HG03378 (cell line): ENCODE data around the gene DNAJC11.
"Not testable (repeated sequence)": the region's sequence is repeated elsewhere in the genome, so short reads cannot be mapped to it uniquely, and the experiment has no call there.

Experiments
- ATAC-seq: cut with Tn5 transposase; IDR thresholded peaks from one replicate; pipeline ENCODE4 v1.9.1; 2021; ENCODE audit warnings: mild to moderate bottlenecking, moderate library complexity; ENCODE audit not compliant: unreplicated experiment

The DNAJC11 gene

DNA sequence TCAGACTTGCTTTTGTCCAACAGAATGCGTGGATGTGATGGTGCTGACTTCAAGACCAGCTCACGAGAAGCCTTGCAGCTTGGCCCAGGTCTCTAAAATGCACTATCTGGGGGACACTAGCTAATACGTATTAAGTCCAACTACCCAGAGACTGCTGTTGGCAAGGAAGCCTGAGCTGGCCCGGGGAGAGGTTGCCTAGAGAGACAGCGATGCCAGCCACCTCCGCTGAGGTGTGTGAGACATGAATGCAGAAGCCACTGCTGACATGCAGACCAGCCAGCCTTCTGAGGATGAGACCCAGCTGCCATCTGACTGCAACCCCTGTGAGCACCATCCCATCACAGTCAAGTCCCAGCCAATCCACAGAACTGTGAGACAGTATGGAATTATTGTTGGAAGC is 44.5 kb downstream of the DNAJC11 start:
- no peak for ATAC-seq

DNA sequence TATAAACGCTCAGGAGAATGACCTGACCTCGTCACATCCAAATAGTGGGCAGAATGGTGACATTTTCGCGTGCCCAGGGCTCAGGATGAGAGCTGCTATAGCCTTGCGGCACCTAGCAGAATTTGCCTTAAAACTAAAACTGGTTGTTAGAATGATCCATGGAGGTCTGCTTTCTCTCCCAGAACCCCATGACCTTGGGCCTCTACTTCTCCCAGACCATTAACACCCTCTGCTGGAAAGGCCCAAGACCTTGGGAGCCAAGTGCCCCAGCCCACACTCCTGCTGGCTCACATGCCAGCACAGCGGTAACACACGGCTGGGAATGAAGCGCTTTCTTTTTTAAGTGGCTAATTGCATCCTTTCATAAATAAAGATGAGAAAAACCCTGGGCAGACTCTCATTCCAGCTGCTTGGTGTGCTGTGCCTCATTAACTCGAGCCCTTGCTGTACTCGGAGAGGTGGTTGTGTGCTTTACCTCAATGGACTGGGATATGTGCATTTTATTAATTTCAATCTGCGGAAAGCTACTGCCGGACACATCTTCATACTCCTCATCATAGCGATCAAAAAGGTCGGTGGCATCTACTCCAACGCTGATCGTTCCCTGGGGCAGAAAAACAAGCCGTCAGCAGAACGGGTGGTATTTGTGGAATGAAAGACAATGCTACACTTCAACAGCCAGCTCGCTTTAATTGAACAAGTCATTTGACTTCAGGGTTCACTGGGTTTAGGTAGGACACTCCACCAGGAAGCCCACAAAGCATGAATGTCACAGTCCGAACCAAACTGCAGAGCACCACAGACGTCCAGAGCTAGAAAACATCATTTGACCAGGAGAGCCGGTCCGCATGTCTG is 48.0 kb downstream of the DNAJC11 start:
- no peak for ATAC-seq

DNA sequence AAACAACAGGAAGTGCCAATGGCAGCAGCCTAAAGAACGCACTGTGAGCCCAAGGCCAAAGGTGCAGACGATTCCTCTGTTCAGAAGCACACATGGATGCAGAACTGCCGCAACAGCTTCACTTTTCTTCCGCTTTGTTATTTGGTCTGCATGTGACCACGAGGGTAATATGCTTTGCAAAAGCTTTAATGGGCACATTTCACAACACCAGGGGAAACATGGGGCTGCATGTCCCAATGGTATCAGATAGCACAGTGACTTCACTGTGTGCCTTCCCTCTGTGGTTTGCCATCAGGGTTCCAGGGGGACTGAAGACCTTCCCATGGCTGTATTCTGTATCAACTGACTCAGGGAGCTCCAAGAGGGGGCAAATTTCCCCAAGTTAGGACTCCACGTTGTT is 48.6 kb downstream of the DNAJC11 start:
- ATAC-seq: no peak

DNA sequence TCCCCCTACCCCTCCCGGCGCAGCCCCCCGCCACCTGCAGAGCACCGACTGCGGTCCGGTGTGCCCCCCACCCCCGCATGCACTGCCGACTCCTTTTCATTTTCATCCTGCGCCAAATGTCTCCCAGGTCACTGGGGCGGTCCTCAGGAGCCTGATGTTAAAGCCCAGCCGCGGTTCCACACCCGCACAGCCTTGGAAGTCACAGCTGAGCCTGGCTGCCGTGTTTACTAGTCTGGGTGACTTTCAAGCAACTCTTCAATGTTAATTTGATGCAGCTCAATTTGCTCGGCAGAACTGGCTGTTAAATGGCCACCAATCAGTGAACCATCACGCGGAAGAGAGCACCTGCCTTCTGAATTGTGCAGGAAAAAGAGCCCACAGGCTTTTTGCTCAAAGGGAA is 49.7 kb downstream of the DNAJC11 start:
- no peak for ATAC-seq

DNA sequence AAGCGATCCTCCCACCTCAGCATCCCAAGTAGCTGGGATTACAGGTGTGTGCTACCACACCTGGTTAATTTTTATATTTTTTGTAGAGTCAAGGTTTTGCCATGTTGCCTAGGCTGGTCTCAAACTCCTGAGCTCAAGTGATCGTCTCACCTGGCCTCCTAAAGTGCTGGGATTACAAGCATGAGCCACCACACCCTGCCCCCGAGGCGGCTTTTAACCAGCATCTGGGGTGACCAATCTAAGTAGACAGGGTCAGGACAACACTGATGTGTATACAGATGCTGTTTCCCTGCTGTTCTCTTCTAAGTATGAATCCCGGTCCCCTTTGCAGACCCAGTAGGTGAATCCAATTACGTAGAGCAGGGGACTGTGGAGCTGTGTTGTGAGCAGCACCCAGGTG is 53.1 kb downstream of the DNAJC11 start:
- no peak for ATAC-seq

DNA sequence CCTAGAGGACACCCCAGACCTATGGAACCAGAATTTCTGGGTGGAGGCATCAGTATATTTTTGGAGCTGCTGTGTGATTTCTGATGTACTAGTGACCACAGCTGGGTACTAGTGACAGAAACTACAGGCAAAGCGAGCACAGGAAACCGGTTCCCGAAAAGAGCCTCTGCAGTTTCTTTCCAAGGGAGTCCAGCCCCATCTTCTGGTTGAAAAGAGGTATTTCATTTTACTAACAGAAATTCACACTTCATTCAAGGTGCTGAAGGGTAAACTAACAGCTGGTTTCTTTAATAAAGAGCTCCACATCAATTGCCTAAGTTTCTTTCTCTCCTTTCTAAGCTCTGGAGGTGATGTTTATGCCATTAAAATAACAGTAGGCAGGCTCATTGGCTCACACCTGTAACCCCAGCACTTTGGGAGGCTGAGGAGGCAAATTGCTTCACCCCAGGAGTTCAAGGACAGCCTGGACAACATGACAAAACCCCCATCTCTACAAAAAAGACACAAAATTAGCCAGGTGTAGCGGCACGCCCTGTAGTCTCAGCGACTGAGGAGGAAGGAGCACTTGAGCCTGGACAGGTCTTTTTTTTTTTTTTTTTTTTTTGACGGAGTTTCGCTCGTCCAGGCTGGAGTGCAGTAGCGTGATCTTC is 55.0 kb downstream of the DNAJC11 start:
- no peak for ATAC-seq

DNA sequence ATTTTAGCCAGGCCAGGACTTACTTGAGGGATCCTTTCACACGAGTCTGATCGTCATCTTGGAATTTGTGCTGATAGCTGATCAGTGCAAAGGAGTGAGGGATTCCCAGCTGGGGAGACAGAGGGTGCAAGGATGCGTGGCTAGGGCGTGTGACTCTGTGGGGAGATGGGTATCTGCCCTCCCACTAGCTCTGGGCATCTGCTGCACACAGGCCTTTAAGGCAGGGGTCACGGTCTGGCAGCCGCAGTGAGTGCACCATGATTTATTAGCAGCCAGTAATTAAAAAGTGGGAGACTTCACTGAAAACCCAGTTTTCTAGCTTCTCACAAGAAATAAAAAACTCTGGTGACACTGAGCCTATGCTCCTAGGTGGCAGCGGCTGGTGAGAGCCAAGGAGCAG is 56.6 kb downstream of the DNAJC11 start:
- no peak for ATAC-seq

DNA sequence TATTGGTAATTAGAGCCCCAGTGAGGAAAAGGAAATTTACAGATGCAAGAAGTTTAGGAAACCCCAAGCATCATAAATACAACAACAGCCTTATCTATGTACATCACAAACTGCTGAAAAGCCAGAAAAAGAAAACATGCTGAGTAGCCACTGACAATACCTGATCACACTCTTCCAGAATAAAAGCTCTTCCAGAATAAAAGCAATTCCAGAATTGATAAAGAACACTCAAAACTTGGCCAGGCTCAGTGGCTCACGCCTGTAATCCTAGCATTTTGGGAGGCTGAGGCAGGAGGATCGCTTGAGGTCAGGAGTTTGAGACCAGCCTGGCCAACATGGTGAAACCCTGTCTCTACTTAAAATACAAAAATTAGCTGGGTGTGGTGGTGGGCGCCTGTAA is 60.7 kb downstream of the DNAJC11 start:
- ATAC-seq: not testable (repeated sequence)

DNA sequence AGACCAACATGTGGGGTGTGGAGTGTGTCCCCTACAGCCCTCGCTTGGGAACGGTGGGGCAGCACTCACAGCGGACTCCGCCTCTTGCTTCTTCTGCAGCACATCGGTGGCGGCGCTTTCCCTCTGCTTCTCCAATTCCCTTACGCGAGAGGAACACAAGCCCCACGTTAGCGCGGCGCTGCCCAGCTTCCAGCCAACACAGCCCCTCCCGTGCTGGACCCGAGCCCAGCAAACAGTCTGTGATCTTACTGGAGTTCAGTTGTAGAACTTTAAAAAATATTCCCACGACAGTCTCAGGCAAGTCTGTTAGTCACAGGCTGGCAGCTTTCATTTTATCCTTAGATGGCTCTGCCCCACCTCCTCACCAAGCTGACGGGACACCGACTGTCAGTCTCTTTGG is 63.4 kb downstream of the DNAJC11 start:
- ATAC-seq: no peak

DNA sequence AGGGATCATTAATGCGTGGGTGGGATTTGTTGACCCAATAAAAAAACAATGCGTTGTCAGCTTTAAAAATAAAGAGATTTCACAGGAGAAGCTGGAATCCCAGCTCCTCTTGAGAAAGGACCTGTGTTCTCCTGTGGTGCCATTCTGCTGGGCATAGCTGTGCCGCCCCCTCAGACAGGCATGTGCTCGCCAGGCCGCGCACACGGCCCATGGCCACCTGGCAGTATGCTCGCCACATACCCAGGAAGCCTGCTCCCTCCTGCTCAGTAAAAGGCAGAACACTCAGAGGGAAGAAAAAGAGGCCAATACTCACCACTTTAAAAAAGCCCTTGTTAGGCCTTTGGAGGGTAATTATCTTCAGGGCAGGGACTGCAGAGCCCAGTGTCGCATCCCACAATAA is 63.8 kb downstream of the DNAJC11 start:
- ATAC-seq: no peak

DNA sequence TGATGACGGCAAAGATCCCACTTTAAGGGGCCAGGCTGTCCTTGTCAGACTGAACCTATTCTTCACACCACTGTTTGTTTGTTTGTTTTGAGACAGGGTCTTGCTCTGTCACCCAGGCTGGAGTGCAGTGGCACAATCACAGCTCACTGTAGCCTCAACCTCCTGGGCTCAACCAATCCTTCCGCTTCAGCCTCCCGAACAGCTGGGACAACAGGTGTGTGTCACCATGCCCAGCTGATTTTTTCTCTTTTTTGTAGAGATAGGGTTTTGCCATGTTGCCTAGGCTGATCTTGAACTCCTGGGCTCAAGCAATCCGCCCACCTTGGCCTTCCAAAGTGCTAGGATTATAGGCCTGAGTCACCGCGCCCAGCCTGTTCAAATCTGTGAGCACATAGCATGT is 64.8 kb downstream of the DNAJC11 start:
- not testable (repeated sequence) for ATAC-seq

DNA sequence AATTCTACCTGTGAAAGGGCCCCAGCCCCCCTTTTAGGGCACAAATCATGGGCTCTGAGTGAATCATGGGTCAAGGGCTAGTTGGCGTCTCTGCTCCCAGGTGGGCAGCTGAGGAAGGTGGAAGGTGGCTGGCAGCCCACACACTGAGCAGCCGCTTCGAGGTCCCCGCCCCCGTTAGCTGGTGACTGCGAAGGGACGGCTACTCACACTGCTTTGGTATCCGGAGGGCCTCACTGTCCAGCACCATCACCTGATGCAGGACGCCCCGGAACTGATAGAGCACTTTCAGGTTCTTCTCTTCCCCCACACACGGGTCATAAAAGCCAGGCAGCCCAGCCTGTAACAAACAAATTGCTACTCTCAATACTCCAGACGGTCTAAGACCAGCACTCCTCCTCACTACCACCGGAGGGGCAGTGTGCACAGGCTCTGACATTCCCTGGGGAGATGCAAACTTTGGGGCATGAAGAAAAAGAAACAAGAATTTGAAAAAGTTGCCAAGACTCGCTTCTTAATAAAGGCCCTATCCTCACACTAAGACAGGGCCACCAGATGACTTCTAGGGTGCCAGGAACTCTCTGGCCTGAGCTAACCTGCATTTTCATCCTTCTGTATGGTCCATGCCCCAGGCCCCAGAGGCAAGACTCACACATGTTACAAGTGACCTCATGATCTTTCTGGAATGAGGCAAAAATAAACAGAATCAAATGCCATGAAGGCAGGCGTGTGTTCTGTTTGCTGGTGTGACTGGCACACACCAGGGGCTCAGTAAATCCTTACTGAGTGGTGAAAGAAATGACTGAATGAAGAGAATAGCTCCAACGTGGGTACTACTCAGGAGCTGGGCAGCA is 65.5 kb downstream of the DNAJC11 start:
- ATAC-seq: no peak

DNA sequence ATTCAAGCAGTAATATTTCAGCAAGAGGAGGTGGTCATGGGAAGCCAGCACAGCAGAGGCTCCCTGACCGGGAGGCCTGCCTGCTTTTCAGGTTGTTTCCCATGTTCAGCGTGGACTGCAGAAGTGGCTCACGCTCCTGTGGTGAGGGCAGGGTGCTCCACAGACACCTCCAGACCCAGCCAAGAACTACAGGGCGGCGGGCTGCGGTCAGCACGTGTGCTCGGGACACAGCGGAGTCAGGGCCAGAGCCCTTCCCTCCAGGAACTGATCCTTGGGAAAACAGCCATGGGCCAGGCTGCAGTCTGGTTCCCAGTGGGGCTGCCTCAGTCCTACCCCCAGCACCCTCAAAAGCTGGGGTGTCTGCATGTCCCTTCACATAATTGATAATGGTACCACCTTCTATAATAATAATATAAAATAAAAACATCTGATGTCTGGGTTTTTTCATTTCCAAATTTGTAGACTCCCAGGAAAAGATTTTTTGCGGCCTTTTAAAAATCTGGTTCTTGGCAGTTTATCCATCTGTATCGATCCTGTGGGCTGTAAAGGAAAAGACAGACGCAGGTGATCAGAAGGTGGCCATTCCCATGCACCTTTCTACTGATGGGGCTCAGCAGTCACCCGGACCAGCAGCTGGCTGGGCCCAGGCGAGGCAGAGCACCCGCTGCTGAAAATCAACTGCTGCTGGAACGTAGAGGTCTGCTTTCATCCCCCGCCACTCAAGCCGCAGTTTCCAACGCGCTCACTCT is 66.3 kb downstream of the DNAJC11 start:
- no peak for ATAC-seq

DNA sequence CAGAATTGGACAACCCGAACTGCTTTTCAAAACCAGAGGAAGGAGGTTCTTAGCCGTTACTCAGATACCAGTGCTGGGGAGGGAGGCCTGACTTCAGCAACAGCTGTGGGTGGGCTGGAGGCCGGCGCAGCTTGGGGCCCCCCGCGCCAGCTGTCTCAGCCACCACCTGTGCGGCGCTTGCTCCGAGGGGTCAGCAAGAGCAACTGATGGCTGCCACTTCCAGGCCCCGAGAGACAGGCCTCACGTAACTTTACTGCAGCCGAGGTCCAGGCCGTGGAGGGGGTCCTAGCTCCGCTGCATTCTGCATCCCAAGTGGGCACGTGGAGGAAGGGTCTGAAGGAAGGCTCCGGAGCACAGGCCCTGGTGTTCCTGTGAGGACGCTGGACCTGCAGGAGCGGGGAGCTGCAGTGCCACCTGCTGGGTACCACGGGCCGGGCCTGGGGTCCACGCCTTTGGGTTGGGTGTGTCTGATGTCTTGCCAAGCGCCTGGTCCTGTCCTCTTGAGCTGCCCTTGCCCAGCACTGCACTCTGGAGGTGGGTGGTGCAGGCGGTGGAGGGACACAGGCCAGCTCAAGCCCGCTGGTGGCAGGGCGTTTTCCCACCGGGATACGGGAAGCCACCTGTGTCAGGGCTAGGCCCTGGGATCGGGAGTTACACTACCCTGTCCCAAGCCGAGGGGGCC is 67.1 kb downstream of the DNAJC11 start:
- ATAC-seq: no peak

DNA sequence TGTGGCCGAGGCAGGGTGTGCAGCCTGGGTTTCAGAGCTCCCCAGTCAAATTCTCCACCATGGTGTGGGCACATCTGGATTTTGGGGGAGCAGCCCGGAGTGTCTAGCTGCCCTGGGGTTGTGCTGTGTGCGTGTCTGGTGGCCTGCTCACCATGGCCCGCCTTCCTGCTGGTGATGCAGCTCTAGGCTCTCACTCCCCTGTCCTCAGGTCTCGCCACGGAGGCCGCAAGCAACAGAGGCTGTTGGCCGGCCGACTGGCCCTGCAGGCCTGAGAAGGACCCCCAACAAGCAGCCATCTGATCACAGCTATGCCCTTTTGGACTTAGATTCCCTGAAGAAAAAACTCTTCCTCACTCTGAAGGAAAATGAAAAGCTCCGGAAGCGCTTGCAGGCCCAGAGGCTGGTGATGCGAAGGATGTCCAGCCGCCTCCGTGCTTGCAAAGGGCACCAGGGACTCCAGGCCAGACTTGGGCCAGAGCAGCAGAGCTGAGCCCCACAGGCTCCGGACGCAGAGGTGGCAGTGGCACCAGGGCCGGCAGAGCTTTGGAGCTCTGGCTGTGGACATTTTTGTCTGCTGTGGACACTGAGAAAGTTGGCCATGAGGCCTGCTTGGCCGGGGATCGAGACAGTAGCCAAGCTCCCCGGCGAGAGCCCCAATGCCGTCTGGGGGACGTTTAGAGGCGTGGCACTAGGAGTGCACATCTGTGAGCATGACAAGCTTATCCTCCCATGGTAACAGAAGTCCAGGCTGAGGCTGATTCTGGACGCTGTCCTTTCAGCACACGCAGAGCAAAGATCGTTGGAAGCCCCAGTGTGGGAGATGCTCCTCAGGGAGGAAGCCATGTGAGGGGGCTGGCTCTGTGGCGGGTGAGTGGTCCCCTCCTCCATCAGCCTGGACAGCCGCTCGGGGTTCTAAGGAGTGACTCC is 68.8 kb downstream of the DNAJC11 start:
- no peak for ATAC-seq

DNA sequence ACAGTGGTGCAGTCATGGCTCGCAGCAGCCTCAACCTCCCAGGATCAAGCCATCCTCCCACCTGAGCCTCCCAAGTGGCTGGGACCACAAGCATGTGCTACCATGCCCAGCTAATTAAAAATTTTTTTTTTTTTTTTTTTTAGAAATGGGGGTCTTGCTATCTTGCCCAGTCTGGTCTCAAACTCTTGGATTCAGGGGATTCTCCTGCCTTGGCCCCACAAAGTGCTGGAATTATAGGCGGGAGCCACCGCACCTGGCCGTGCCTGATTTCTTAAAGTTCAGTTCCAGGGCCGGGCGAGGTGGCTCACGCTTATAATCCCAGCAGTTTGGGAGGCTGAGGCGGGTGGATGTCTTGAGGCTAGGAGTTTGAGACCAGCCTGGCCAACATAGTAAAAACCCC is 70.6 kb downstream of the DNAJC11 start:
- ATAC-seq: no peak

DNA sequence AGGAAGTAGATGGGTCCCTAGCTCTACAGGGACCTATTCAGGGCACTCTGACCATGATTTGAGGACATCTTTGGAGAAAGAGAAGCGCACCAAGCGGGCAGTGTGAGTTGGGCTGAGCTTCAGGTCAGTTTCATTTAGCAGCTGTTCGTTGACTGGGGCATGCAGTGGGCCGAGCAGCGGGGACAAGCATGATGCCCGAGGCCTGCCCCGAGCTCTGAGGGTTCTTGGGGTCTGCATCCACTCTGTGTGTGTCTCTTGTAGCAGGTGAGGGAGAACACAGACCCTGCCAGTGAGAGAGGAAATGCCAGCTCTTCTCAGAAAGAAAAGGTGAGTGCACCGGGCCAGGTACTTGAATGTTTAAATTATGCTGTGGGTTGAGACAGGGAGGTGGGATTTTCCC is 71.6 kb downstream of the DNAJC11 start:
- ATAC-seq: no peak

DNA sequence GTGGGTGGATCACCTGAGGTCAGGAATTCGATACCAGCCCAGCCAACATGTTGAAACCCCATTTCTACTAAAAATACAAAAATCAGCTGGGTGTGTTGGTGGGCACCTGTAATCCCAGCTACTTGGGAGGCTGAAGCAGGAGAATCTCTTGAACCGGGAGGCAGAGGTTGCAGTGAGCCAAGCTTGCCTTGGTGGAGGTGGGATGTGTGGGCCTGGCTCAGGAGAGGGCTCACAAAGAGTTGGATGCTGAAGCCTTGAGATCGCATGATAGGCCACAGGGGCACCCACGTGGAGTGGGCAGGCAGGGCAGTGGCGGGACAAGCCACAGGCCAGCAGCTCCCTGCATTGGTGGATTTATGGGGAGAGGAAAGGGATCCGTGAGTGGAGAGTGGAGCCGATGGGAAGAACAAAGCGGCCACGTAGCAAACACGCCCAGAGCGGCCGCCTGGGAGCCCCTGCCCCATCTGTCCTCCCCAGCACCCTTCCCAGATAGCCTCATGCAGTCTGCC is 72.6 kb downstream of the DNAJC11 start:
- ATAC-seq: no peak
